ENCODE measurements around the gene PRXL2A.
"Not testable (repeated sequence)": the region's sequence is repeated elsewhere in the genome, so short reads cannot be mapped to it uniquely, and the experiment has no call there.

The PRXL2A gene

GRCh38 chr10:80462299-80462980 is 54.1 kb downstream of the PRXL2A start:
- no peak for DNase-seq

GRCh38 chr10:80462981-80463741 is 54.8 kb downstream of the PRXL2A start:
- DNase-seq, result peak in 1 of 2 donors; percentile 31

DNA sequence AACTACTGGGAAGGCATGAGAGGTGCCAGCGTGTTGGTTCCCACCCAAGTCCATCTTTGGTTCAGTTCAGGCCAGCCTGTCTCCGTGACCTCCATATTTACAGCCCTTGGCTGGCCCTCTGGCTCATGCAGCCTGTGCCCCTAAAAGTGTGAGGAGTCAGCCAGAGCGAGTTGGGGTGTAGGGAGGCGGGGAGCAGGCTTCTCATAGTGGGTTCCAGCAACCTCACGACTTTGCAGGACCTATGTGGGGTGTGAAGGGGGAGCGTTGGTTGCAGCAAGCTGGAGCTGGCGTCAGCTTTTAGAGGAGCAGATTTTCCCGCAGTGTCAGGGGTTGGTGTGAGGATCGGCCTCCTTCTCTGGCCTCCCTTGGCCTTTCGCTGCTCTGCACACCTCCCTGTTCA is 55.5 kb downstream of the PRXL2A start:
- no peak for DNase-seq

- DNase-seq, result no peak
These were observed 56.5 kb downstream of the PRXL2A start for GRCh38 chr10:80464557-80465450.

DNA sequence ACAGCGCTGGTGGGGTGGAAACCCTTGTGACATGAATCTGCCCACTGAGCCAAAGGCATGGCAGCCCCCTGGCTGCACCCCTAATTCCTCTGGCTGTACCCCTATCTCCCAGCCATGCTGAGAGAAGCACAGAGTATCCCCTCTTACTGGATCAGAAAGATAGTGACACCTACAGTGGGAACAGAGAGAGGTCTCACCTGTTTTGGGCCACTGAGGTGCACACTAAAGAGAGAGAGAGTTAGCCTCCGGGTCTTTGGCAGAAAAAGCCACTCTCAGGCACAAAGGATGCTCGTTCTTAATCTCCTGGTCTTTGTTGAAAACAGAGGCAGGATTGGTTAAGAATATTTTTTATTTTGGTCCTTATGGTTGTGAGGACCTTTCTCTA is 57.1 kb downstream of the PRXL2A start:
- no peak for DNase-seq

- no peak for DNase-seq
These were observed 57.7 kb downstream of the PRXL2A start for GRCh38 chr10:80465839-80466590.

DNA sequence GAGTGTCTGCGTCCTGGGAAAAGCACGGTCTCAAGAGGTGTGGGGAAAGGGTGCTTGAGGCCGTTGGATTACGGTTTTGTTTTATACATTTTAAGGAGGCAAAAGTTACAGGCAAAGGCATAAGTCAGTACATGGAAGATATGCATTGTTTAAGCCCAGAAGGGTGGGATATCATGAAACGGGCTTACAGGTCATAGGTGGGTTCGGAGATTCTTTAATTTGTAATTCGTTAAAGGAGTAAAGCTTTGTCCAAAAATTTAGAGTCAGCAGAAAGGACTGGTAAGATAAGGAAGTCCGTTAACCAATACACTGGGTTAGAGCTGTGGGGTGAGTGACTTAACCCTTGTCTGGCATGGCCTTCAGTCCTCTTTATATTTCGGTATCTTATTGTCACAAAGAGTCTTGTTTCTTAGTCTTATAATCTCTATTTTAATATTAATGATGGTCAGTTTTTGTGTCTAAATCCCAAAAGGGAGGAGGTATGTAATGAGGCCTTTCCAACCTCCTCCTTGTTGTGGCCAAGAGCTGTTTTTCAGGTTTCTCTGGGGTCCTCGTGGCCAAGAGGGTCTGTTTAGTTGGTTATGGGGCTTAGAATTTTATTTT is 58.5 kb downstream of the PRXL2A start:
- no peak for DNase-seq

DNA sequence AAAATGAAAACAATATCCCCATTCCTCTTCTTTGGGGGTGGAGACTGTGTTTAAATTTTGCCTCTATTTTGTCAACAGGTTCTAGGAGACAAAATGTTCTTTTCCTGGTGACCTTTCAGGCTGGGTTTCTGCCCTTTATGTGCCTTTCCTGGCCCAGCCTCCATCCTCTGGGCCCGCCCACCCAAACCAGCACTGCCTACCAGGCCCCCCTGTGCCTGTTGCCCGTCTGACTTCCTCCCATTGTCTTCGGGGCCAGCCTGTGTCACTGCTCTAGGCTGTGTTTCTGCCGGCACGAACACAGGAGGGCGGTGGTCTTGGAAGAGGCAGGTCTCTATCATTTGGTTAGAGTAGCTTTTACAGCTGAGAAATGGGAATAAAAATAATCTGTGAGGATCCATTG is 59.7 kb downstream of the PRXL2A start:
- peak in 1 of 2 donors; percentile 56 for DNase-seq

GRCh38 chr10:80468806-80469421 is 60.6 kb downstream of the PRXL2A start:
- DNase-seq, result no peak

GRCh38 chr10:80470266-80470665 is 61.9 kb downstream of the PRXL2A start:
- no peak for DNase-seq

GRCh38 chr10:80471001-80471400 is 62.6 kb downstream of the PRXL2A start:
- DNase-seq, result no peak

DNA sequence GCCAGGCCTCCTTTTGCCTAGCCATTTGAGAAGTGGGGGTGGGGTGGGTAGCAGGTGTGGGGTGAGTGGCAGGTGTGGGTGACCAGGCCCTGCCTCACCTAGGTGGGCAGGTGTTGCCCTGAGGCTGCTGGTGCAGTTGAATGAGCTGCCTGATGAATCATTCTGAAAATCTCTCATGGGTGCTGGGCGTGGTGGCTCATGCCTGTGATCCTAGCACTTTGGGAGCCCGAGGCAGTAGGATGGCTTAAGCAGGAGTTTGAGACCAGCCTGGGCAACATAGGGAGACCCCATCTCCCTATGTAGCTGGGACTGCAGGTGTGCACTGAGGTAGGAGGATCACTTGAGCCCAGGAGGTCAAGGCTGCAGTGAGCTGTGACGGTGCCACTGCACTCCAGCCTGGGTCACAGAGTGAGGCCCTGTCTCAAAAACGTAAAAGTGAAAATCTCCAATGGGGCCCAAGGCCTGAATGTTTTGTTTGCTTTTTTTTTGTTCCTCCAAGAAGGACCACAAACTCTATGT is 63.4 kb downstream of the PRXL2A start:
- no peak for DNase-seq

DNA sequence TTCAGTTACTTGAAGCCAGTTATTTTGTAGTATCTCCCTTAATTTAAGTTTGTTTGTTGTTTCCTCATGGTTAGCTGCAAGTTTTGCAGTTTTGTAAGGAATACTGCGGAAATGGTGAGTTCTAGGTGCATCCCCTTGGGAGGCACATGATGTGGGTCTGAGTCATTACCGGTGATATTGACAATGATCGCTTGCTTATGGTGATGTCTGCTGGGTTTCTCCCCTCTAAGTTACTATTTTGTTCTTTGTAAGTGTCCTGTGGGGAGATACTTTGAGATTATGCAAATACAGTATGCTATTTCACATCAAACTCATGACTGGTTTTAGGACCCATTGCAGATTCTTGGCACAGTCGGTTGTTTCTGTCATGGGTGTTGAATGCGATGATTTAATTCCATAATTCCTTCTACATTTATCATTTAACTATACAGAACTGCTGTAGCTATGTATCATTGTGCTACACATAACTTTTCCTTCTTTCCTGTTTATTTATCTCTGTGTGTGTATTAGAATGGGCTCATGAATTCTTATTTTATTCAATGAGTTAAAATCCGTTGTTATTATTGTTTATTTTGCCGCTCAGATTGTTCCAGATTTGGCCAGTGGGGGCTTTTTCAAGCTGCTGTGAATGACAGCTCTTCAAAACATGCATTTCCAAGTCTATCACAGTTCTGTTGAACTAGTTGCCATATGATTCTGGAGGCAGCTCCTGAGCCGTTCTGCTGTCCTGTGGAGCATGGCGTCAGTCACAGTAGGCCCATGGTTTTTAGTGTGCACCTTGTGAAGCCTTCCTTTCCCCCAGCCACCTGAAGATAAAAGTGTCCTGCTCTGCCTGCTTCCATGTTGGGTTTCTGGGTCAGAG is 64.1 kb downstream of the PRXL2A start:
- no peak for DNase-seq

- DNase-seq, result no peak
These were observed 64.8 kb downstream of the PRXL2A start for GRCh38 chr10:80473096-80473657.

GRCh38 chr10:80473692-80474596 is 65.6 kb downstream of the PRXL2A start:
- no peak for DNase-seq

DNA sequence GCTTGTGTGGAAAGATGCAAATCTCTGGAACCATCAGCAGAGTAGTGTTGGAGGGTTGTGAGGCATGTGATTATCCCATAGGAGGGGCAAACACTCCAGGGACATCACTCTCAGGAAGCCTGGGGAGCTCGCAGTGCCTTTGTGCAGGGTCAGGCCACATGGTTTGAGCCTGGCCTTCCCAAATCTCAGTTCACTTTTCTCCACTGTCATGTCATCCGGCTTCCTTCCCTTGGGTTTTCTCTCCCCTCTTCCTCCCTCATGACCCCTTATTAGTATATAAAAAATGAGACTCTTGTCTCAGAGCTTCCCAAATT is 66.2 kb downstream of the PRXL2A start:
- DNase-seq, result no peak

GRCh38 chr10:80474941-80475340 is 66.6 kb downstream of the PRXL2A start:
- DNase-seq, result no peak

DNA sequence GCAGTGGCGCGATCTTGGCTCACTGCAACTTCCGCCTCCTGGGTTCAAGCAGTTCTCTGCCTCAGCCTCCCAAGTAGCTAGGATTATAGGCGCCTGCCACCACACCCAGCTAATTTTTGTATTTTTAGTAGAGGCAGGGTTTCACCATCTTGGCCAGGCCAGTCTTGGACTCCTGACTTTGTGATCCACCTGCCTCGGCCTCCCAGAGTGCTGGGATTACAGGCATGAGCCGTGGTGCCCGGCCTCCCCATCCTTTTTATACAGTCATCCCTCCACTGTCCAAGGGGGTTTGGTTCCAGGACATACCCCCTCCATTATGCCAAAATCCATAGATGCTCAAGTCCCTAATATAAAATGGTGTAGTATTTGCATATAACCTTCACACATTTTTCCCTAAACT is 67.3 kb downstream of the PRXL2A start:
- DNase-seq, result not testable (repeated sequence)

DNA sequence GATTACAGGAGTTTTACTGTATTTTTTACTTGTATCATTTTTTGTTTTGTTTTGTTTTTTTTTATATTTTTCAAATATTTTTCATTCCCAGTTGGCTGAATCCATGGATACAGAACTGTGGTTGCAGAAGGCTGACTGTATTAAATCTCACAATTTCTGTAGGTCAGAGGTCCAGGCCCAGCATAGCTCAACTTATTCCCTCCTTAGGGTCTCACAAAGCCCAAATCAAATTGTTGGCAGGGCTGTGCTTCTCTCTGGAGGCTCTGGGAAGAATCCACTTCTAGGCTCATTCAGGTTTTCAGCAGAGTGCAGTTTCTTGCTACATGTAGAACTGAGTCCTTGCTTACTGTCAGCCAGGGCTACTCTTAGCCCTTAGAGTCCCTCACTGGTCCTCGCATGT is 68.3 kb downstream of the PRXL2A start:
- DNase-seq, result no peak

All from bone marrow (tissue), 2 donors.